HUES48 (cell line): ENCODE measurements around the gene LIFR.

ENCODE experiments used
- H3K27ac ChIP-seq: one replicate; pipeline ENCODE4 v1.7.0; 2013; ENCODE audit warnings: low read depth, low read length, inconsistent platforms
- H3K27me3 ChIP-seq: 2 replicates; pipeline ENCODE4 v1.6.1; 2013; ENCODE audit warnings: mild to moderate bottlenecking, low read length; ENCODE audit not compliant: control insufficient read depth, insufficient read depth
- H3K36me3 ChIP-seq: 2 replicates; pipeline ENCODE4 v1.6.1; 2013; ENCODE audit warnings: low read length; ENCODE audit not compliant: control insufficient read depth, insufficient read depth
- H3K4me1 ChIP-seq: 2 replicates; pipeline ENCODE4 v1.6.1; 2013; ENCODE audit warnings: mild to moderate bottlenecking, low read length; ENCODE audit not compliant: control insufficient read depth, insufficient read depth
- H3K4me3 ChIP-seq: 2 replicates; pipeline ENCODE4 v1.5.1; 2013; ENCODE audit warnings: mild to moderate bottlenecking, low read depth, low read length
- H3K9ac ChIP-seq: 2 replicates; pipeline ENCODE4 v1.6.1; 2013; ENCODE audit warnings: mild to moderate bottlenecking, low read depth, low read length, moderate library complexity
- H3K9me3 ChIP-seq: 2 replicates; pipeline ENCODE4 v1.6.1; 2013; ENCODE audit warnings: low read length; ENCODE audit not compliant: control insufficient read depth, insufficient read depth

Gene LIFR

GRCh38 chr5:38596981-38597380 is 40.5 kb upstream of the LIFR start:
- H3K4me1 ChIP-seq = 0 out of 2 replicates have a peak, but pooled peaks cover 5% of the 10 kb centered on the region
- H3K9ac ChIP-seq = no peak overlapping the region
- H3K4me3 ChIP-seq = no peak overlapping the region
- H3K36me3 ChIP-seq = no peaks in the 10 kb centered on the region
- H3K27me3 ChIP-seq = no peaks in the 10 kb centered on the region
- no peak overlapping the region for H3K27ac ChIP-seq
- H3K9me3 ChIP-seq = no peaks in the 10 kb centered on the region

- H3K9me3 ChIP-seq = no peaks in the 10 kb centered on the region
- H3K27ac ChIP-seq = no peak overlapping the region
- H3K4me1 ChIP-seq = 0 out of 2 replicates have a peak, but pooled peaks cover 5% of the 10 kb centered on the region
- no peak overlapping the region for H3K4me3 ChIP-seq
- H3K9ac ChIP-seq = no peak overlapping the region
- H3K36me3 ChIP-seq = no peaks in the 10 kb centered on the region
- H3K27me3 ChIP-seq = no peaks in the 10 kb centered on the region; the same call in 1 of the 2 replicates
Observed at GRCh38 chr5:38595132-38595745, 38.8 kb upstream of the LIFR start.

- H3K4me1 ChIP-seq = 0 out of 2 replicates have a peak, but pooled peaks cover 5% of the 10 kb centered on the region
- no peak overlapping the region for H3K4me3 ChIP-seq
- no peak overlapping the region for H3K27ac ChIP-seq
- no peaks in the 10 kb centered on the region; the same call in 1 of the 2 replicates for H3K27me3 ChIP-seq
- no peaks in the 10 kb centered on the region for H3K9me3 ChIP-seq
- H3K36me3 ChIP-seq = no peaks in the 10 kb centered on the region
- H3K9ac ChIP-seq = no peak overlapping the region
Observed at GRCh38 chr5:38593959-38594358, 37.5 kb upstream of the LIFR start.

- Histone ChIP-seq H3K27ac (no peak overlapping the region), H3K9me3 (no peaks in the 10 kb centered on the region), H3K4me1 (0 out of 2 replicates have a peak, but pooled peaks cover 5% of the 10 kb centered on the region), H3K9ac (no peak overlapping the region), H3K27me3 (no peaks in the 10 kb centered on the region; the same call in 1 of the 2 replicates), H3K4me3 (no peak overlapping the region), H3K36me3 (no peaks in the 10 kb centered on the region)
Observed at GRCh38 chr5:38591523-38591849, 35.0 kb upstream of the LIFR start.

GRCh38 chr5:38590838-38591522 is 34.5 kb upstream of the LIFR start:
- Histone ChIP-seq H3K9me3 (no peaks in the 10 kb centered on the region), H3K4me3 (no peak overlapping the region), H3K27me3 (no peaks in the 10 kb centered on the region; the same call in 1 of the 2 replicates), H3K9ac (no peak overlapping the region), H3K27ac (no peak overlapping the region), H3K4me1 (0 out of 2 replicates have a peak, but pooled peaks cover 5% of the 10 kb centered on the region), H3K36me3 (no peaks in the 10 kb centered on the region)

GRCh38 chr5:38589629-38590028 is 33.2 kb upstream of the LIFR start:
- Histone ChIP-seq H3K4me1 (no peaks in the 10 kb centered on the region), H3K9me3 (no peaks in the 10 kb centered on the region), H3K27ac (no peak overlapping the region), H3K9ac (no peak overlapping the region), H3K27me3 (no peaks in the 10 kb centered on the region; the same call in 1 of the 2 replicates), H3K36me3 (no peaks in the 10 kb centered on the region), H3K4me3 (no peak overlapping the region)

GRCh38 chr5:38585816-38586215 is 29.4 kb upstream of the LIFR start:
- Histone ChIP-seq H3K9me3 (no peaks in the 10 kb centered on the region), H3K27me3 (no peaks in the 10 kb centered on the region; the same call in 1 of the 2 replicates), H3K4me3 (no peak overlapping the region), H3K9ac (no peak overlapping the region), H3K36me3 (no peaks in the 10 kb centered on the region), H3K4me1 (no peaks in the 10 kb centered on the region), H3K27ac (no peak overlapping the region)

GRCh38 chr5:38583500-38583899 is 27.1 kb upstream of the LIFR start:
- H3K9me3 ChIP-seq = no peaks in the 10 kb centered on the region
- H3K27me3 ChIP-seq = no peaks in the 10 kb centered on the region
- no peak overlapping the region for H3K27ac ChIP-seq
- no peaks in the 10 kb centered on the region for H3K4me1 ChIP-seq
- no peak overlapping the region for H3K4me3 ChIP-seq
- H3K9ac ChIP-seq = no peak overlapping the region
- H3K36me3 ChIP-seq = no peaks in the 10 kb centered on the region

GRCh38 chr5:38582975-38583319 is 26.5 kb upstream of the LIFR start:
- Histone ChIP-seq H3K27ac (no peak overlapping the region), H3K36me3 (no peaks in the 10 kb centered on the region), H3K27me3 (no peaks in the 10 kb centered on the region), H3K9me3 (no peaks in the 10 kb centered on the region), H3K9ac (no peak overlapping the region), H3K4me3 (no peak overlapping the region), H3K4me1 (no peaks in the 10 kb centered on the region)

- H3K27me3 ChIP-seq = no peaks in the 10 kb centered on the region
- no peaks in the 10 kb centered on the region for H3K9me3 ChIP-seq
- no peak overlapping the region for H3K27ac ChIP-seq
- H3K4me3 ChIP-seq = no peak overlapping the region
- no peaks in the 10 kb centered on the region for H3K4me1 ChIP-seq
- H3K36me3 ChIP-seq = no peaks in the 10 kb centered on the region
- no peak overlapping the region for H3K9ac ChIP-seq
Observed at GRCh38 chr5:38582293-38582974, 26.0 kb upstream of the LIFR start.

- H3K27ac ChIP-seq = no peak overlapping the region
- H3K36me3 ChIP-seq = no peaks in the 10 kb centered on the region
- no peaks in the 10 kb centered on the region for H3K4me1 ChIP-seq
- H3K27me3 ChIP-seq = no peaks in the 10 kb centered on the region
- H3K9ac ChIP-seq = no peak overlapping the region
- no peaks in the 10 kb centered on the region for H3K9me3 ChIP-seq
- H3K4me3 ChIP-seq = no peak overlapping the region
Observed at GRCh38 chr5:38581597-38581996, 25.2 kb upstream of the LIFR start.
